GM18526 (cell line): ENCODE measurements around the gene CYGB.

ENCODE experiments used
- POLR2A ChIP-seq: IDR thresholded peaks from 3 replicates; pipeline ENCODE4 v1.6.1; 2011; ENCODE audit not compliant: insufficient read length; ENCODE audit errors: extremely low read depth

CYGB gene

DNA sequence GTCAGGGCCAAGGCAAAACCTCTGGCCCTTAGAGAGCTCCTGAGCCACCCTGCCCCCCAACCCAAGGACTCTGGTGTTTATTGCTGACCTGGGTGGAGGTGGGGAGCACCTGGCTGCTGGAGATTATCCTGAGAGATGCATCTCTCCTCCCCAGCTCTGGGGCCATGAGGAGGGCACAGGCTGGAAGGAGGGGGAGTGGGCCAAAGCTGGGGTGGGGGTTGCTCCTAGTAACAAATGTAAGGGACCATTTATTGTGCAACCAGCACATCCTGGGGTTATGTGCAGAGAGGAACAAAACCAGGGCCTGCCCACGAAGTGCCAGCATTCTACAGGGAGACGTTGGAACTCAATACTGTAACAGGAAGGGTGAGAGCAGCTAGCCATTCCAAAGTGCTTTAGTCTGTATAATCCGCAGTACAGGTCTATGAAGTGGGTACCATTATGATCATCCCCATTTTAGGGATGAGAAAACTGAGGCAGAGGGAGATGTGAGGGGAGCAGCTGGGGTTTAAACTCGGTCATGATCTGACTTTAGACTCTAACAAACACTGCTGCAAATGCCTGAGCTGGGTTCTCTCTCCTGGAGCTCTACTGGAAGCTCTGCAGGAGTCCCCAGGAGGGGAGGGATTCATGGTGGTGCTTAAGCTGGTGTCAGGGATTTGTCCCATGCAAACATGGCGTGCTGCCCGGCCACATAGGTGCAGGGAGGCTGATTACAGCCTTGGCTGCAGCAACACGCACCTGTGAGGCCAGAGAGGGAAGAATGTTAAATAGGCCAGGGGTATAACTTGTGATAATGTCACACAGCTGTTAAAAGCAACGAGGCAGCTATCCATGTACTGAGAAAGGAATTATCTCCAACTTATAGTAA is 34.9 kb downstream of the CYGB start:
- no peak for TF ChIP-seq POLR2A

DNA sequence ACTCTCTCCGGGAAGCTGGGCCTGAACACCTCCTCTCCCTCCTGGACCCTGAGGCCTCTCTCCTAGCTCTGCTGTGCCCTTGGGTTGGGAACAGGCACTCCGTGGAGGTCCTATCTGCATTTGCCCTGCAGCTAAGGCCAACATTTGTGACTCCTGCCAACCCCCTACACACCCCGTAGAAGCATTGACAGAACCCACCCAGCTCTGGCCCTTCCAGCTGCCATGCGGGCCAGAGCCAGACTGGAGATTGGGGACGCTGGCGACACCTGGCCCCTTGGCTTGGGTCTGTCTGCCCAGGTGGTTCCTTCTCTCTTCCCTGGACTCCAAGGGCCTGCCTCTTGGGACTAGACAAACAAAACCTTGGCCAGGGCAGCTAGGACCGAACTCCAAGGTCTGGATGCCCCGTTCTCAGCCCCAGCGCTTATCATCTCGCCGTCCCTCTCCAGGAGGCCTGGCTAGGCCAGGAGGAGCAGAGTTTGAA is 35.6 kb downstream of the CYGB start:
- TF ChIP-seq POLR2A: no peak

DNA sequence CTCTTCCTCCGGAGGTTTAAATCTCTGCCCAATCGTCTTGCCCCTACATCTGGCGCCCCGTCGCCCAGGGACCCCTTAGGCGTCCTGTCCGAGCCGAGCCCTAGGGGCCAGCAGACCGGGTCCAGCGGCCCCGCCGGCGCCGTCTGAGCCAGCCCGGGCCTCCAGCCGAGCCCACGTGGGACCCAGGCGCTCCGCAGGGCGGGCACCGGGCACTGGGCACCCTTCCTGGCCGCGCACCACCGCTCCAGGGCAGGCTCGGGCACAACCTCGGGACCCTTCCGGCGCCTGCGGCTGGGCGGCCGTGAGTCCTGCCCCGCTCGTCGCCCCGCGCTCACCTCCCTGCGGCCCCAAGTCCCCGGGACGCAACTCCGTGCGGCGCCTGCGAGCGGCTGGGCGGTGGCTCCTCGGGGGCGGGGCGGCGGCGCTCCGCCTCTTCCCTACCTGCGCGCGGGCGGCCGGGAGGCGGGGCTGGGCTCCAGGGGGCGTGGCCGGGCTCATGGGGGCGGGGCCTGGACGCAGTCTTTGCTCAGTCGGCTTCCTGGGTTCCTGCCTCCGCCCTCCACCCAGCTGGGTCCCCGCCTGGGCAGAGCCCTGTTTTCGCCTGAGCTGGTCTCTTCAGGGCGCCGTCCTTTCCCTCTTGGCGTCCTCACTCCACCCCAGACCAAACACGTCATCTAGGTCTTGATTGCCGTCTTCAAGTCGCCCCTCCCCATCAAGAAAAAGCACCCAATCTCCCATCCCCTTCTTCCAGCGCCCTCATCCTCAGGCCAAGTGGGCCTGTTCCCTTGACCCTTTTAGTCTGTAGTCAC is 36.3 kb downstream of the CYGB start, which contains the start of gene RHBDF2:
RHBDF2 (minus strand) TSS at position 406 of the 809 bp plus-strand sequence. CDS start 19,899 bp downstream, outside the sequence.
- TF ChIP-seq POLR2A: peak; percentile 94

DNA sequence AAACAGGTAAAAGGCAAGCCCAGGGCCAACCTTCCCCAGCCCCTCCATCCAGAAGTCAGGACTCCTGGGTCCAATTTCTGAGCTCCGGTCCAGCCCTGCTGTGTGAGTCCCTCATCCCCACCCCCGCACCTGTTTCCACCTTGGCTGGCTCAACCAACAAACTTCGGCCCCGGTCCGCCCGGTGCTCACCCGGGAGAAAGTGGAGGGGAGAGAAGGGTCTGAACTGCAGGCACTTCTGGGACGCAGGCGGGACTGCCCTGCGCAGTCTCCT is 36.8 kb downstream of the CYGB start:
- TF ChIP-seq POLR2A: no peak

- peak; percentile 23 for TF ChIP-seq POLR2A
Measured at GRCh38 chr17:76500074-76500746, 37.3 kb downstream of the CYGB start.

DNA sequence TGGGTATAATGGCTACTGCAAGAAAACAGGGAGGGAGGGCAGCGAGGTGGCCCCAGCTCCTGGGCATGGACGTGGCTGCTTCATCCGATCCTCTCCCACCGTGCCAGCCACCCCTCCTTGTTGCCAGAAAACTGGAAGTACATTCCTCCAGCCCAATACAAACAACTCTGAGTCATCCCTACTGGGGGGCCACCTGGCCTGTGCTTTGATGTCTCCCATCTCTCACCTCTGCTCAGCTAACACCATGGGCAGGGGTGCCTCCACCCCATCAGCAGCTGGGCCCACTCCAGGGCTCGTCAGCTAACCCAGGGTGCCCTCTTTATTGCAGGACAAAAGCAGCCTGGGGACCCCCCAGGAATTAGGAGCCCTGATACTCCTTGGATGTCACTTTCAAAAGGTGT is 38.2 kb downstream of the CYGB start:
- TF ChIP-seq POLR2A: no peak

- no peak for TF ChIP-seq POLR2A
Measured at GRCh38 chr17:76498876-76499251, 38.6 kb downstream of the CYGB start.

GRCh38 chr17:76497979-76498875 is 39.3 kb downstream of the CYGB start:
- peak; percentile 26 for TF ChIP-seq POLR2A

GRCh38 chr17:76497699-76497978 is 39.9 kb downstream of the CYGB start:
- TF ChIP-seq POLR2A: no peak

DNA sequence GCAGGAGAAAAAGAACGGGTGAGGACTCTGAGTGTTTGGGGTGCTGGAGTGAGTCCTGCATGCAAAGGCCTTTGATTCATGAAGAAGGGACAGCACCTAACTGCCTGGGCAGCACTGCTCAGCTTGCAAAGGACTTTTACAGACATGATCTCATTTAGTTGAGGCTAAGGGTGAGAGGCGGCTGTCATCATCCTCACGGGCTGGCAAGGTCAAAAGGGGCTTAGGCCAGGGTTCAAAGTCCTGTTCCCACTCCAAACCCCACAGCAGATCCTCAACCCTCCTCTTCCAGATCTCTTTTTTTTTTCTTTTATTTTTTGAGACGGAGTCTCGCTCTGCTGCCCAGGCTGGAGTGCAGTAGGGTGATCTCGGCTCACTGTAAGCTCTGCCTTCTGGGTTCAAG is 41.0 kb downstream of the CYGB start:
- no peak for TF ChIP-seq POLR2A

GRCh38 chr17:76495663-76496400 is 41.7 kb downstream of the CYGB start:
- TF ChIP-seq POLR2A: no peak

GRCh38 chr17:76493505-76494167 is 43.9 kb downstream of the CYGB start:
- no peak for TF ChIP-seq POLR2A

GRCh38 chr17:76492989-76493501 is 44.5 kb downstream of the CYGB start:
- TF ChIP-seq POLR2A: peak; percentile 12
